Activated naive CD8-positive, alpha-beta T cell treated with anti-CD3 and anti-CD28 coated beads for 36 hours (primary cell): ENCODE results near the gene MRPS26. TPM values are rescaled to one million over a fixed set of nuclear protein-coding genes. Genes with fewer than 3 reads are reported as not detected.

Experiments used
- DNase-seq: peaks from one replicate; pipeline ENCODE4 v3.0.0; 2021
- H3K27ac Mint-ChIP-seq: one replicate; pipeline ENCODE4 v1.8.0; 2022; ENCODE audit warnings: mild to moderate bottlenecking, moderate library complexity, mixed read lengths
- H3K27me3 Mint-ChIP-seq: one replicate; pipeline ENCODE4 v1.8.0; 2022; ENCODE audit warnings: mild to moderate bottlenecking, mixed read lengths
- H3K36me3 Mint-ChIP-seq: one replicate; pipeline ENCODE4 v1.8.0; 2021; ENCODE audit warnings: mild to moderate bottlenecking, mixed read lengths
- H3K4me1 Mint-ChIP-seq: one replicate; pipeline ENCODE4 v1.8.0; 2021; ENCODE audit warnings: mixed read lengths
- H3K4me3 Mint-ChIP-seq: one replicate; pipeline ENCODE4 v1.8.0; 2022; ENCODE audit warnings: mild to moderate bottlenecking, moderate library complexity, mixed read lengths
- H3K9me3 Mint-ChIP-seq: one replicate; pipeline ENCODE4 v1.8.0; 2022; ENCODE audit warnings: mixed read lengths
- total RNA-seq, 2 experiments: library from RNA; stranded (reverse); gene quantifications; one replicate each; pipeline ENCODE4 v1.2.3, GENCODE V29; 2021

MRPS26 gene
- total RNA-seq, 2 experiments from 2014 or later = 70.9 to 72.4 TPM

DNA sequence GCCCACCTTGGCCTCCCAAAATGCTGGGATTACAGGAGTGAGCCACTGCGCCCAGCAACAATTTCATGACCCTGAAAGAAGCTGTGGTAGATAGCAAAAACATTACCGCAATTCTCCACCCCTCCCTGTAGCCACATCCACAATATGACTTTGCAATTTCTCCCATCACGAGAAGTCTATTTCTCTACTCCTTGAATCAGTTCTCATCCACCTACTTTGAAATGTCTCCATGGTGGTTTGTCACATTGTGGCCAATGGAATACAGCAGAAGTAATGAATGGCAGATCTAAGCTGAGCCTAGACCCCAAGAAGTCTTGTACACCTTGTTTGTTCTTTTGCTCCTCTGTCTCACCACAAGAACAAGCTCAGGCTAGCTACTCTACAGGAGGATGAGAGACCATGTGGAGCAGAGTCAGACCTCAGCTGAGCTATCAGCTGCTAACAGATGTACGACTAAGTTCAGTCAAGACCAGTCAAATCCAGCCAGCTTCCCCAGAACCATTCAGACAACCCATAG, 31.8 kb downstream of the MRPS26 start:
- H3K4me1 Mint-ChIP-seq = peaks cover 16% of the 10 kb centered on the region
- peaks cover 41% of the 10 kb centered on the region for H3K27me3 Mint-ChIP-seq
- H3K36me3 Mint-ChIP-seq = no peaks in the 10 kb centered on the region
- H3K4me3 Mint-ChIP-seq = no peak overlapping the region
- H3K27ac Mint-ChIP-seq = peak overlapping the region; percentile 53
- no peak for DNase-seq
- no peaks in the 10 kb centered on the region for H3K9me3 Mint-ChIP-seq

GRCh38 chr20:3080939-3081388, 35.1 kb downstream of the MRPS26 start:
- DNase-seq = no peak
- peaks cover 59% of the 10 kb centered on the region for H3K27me3 Mint-ChIP-seq
- H3K4me3 Mint-ChIP-seq = no peak overlapping the region
- H3K9me3 Mint-ChIP-seq = no peaks in the 10 kb centered on the region
- no peak overlapping the region for H3K27ac Mint-ChIP-seq
- no peaks in the 10 kb centered on the region for H3K36me3 Mint-ChIP-seq
- peaks cover 18% of the 10 kb centered on the region for H3K4me1 Mint-ChIP-seq

DNA sequence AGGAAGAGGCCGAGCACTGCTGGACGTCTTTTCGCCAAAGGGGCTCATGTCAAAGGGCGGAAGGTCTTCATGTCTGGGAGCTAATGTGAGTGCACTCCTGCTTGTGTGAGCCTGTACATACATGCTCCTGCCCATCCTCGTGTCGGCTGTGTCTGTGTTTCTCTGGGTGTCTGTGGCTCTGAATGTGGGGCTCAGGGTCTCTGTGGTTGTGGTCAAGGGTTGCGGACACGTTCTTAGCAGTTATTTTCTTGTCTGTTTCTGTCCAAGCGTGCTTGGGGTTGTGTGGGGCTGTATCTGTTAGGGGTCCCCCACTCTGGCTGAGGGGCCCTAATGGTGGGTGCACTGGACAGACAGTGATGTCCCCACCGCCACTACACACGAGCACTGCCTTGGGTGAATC, 35.8 kb downstream of the MRPS26 start:
- no peak overlapping the region for H3K27ac Mint-ChIP-seq
- peaks cover 18% of the 10 kb centered on the region for H3K4me1 Mint-ChIP-seq
- no peak overlapping the region for H3K4me3 Mint-ChIP-seq
- DNase-seq = no peak
- peaks cover 59% of the 10 kb centered on the region for H3K27me3 Mint-ChIP-seq
- H3K36me3 Mint-ChIP-seq = no peaks in the 10 kb centered on the region
- H3K9me3 Mint-ChIP-seq = no peaks in the 10 kb centered on the region

GRCh38 chr20:3082306-3082951, 36.6 kb downstream of the MRPS26 start:
- Mint-ChIP-seq H3K4me1 (peaks cover 10% of the 10 kb centered on the region), H3K36me3 (no peaks in the 10 kb centered on the region), H3K4me3 (peak overlapping the region; percentile 61), H3K27ac (no peak overlapping the region), H3K9me3 (no peaks in the 10 kb centered on the region), H3K27me3 (peaks cover 59% of the 10 kb centered on the region)
- DNase-seq = peak; percentile 14

DNA sequence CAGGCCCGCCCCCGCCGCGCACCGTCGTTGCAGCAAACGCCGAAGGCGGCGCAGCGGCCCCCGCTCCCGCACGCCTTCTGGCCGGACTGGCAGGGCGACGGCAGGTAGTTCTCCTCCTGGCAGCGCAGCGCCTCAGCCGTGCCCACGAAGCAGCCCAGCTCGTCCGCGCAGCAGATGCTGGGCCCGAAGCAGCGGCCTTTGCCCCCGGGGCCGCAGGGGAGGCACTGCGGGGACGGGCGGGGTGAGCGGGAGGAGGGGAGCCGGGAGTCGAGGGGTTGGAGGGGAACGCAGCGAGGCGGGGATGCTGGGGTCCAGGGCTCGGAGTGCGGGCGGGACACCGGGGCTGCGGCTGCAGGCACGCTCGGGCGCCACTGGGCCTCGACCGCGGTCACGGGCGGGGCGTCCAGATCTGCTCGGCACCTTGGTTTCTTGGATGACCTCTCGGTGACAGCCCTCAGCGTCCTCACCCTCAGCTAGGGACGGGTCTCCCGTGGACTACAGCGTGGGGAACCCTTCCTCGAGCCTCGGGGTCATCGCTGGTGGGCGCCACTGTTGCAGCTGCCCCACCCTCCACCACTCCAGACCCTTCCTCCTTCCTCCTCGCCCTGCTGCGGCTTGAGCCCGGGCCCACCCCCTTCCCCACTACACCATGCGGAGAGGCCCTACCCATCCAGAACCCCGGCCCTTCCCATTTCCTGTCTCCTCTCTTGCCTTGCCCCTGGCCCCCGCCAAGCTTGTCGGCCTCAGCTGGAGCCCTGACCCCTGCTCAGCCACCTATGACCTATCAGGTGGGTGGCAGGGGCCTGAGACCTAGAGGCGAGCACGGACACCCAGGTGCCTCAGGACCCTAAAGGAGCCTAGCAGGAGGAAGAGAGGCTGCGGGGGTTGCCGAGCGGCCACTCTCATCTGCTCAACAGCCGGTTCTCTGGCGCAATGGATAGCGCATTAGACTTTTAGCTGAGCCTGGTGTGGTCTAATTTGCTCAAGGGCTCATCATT, 37.4 kb downstream of the MRPS26 start:
- H3K4me1 Mint-ChIP-seq = peaks cover 4% of the 10 kb centered on the region
- DNase-seq = no peak
- H3K36me3 Mint-ChIP-seq = no peaks in the 10 kb centered on the region
- H3K4me3 Mint-ChIP-seq = peak overlapping the region; percentile 42
- no peaks in the 10 kb centered on the region for H3K9me3 Mint-ChIP-seq
- no peak overlapping the region for H3K27ac Mint-ChIP-seq
- peaks cover 54% of the 10 kb centered on the region for H3K27me3 Mint-ChIP-seq

- H3K36me3 Mint-ChIP-seq = no peaks in the 10 kb centered on the region
- H3K4me3 Mint-ChIP-seq = no peak within 1 kb of the TSS
- no peaks in the 10 kb centered on the region for H3K9me3 Mint-ChIP-seq
- peaks cover 48% of the 10 kb centered on the region for H3K27me3 Mint-ChIP-seq
- H3K27ac Mint-ChIP-seq = no peak within 1 kb of the TSS
- H3K4me1 Mint-ChIP-seq = peaks cover 4% of the 10 kb centered on the region
- DNase-seq = no peak
Measured at GRCh38 chr20:3084283-3084985, 38.6 kb downstream of the MRPS26 start, which contains the start of gene AVP. TSS of gene AVP (minus strand) at chr20:3084724. CDS start at chr20:3084674, 50 bp downstream.

GRCh38 chr20:3084986-3085360, 39.1 kb downstream of the MRPS26 start:
- Mint-ChIP-seq H3K27me3 (peaks cover 44% of the 10 kb centered on the region), H3K4me3 (no peak overlapping the region), H3K4me1 (peaks cover 9% of the 10 kb centered on the region), H3K36me3 (no peaks in the 10 kb centered on the region), H3K27ac (no peak overlapping the region), H3K9me3 (no peaks in the 10 kb centered on the region)
- DNase-seq = no peak

GRCh38 chr20:3085571-3086072, 39.8 kb downstream of the MRPS26 start:
- H3K4me1 Mint-ChIP-seq = peaks cover 14% of the 10 kb centered on the region
- H3K27me3 Mint-ChIP-seq = peaks cover 37% of the 10 kb centered on the region
- no peak overlapping the region for H3K27ac Mint-ChIP-seq
- DNase-seq = no peak
- H3K4me3 Mint-ChIP-seq = no peak overlapping the region
- no peaks in the 10 kb centered on the region for H3K9me3 Mint-ChIP-seq
- H3K36me3 Mint-ChIP-seq = no peaks in the 10 kb centered on the region

DNA sequence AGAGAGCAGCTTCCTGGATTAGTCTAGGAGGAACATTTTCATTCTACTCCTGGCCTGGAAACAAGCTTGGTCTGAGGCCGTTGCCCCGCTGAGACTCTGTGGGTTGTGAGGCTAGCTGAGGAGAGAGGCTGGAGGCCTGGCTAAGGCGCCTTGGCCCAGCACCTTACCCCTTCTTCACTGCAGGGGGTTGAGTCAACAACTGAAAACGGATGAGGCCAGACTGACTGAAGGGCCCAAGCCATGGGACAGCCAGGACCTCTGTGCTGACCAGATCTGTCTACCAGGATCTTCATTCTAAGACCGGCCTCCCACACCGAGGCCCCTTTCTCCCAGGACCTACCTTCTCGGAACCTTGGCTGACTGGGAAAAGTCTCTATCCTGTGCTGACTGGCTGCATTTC, 42.2 kb downstream of the MRPS26 start:
- Mint-ChIP-seq H3K27me3 (peaks cover 19% of the 10 kb centered on the region), H3K27ac (no peak overlapping the region), H3K9me3 (no peaks in the 10 kb centered on the region)

DNA sequence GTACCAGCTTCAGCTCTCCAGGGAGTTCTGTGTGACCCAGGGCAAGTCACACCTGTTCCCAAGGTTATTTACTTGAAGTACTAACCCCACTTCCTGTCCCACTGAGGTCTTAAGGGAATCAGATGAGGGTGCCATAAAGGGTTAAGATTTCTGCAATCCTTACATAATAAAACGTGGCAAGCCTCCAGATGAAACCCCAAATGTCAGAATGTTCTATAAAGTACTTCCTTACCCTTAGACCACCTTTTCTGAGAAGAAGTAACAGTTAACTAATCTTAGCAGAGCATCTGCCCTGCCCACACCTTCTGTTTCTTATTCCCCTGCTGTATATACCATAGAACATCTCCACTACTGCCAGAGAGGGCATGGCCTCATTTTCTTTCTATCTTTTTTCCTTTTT, 44.7 kb downstream of the MRPS26 start:
- no peak overlapping the region for H3K4me3 Mint-ChIP-seq
- no peak for DNase-seq
- H3K36me3 Mint-ChIP-seq = no peaks in the 10 kb centered on the region
- H3K27ac Mint-ChIP-seq = no peak overlapping the region
- H3K9me3 Mint-ChIP-seq = no peaks in the 10 kb centered on the region
- peaks cover 26% of the 10 kb centered on the region for H3K4me1 Mint-ChIP-seq
- no peaks in the 10 kb centered on the region for H3K27me3 Mint-ChIP-seq

More for the DNA sequence above, 42.2 kb downstream of the MRPS26 start:
- DNase-seq = no peak
- Mint-ChIP-seq H3K36me3 (no peaks in the 10 kb centered on the region), H3K4me1 (peaks cover 21% of the 10 kb centered on the region), H3K4me3 (no peak overlapping the region)

- H3K27me3 Mint-ChIP-seq = no peaks in the 10 kb centered on the region
Measured at GRCh38 chr20:3092611-3093379, 46.9 kb downstream of the MRPS26 start.

GRCh38 chr20:3093861-3094361, 48.1 kb downstream of the MRPS26 start:
- H3K4me1 Mint-ChIP-seq = peaks cover 26% of the 10 kb centered on the region
- peak overlapping the region; percentile 88 for H3K27ac Mint-ChIP-seq
- no peaks in the 10 kb centered on the region for H3K9me3 Mint-ChIP-seq
- peak; percentile 12 for DNase-seq
- no peak overlapping the region for H3K4me3 Mint-ChIP-seq
- H3K36me3 Mint-ChIP-seq = no peaks in the 10 kb centered on the region
- H3K27me3 Mint-ChIP-seq = no peaks in the 10 kb centered on the region

More at GRCh38 chr20:3092611-3093379, 46.9 kb downstream of the MRPS26 start:
- peaks cover 26% of the 10 kb centered on the region for H3K4me1 Mint-ChIP-seq
- no peaks in the 10 kb centered on the region for H3K9me3 Mint-ChIP-seq
- DNase-seq = peak; percentile 66
- peak overlapping the region; percentile 96 for H3K27ac Mint-ChIP-seq
- no peaks in the 10 kb centered on the region for H3K36me3 Mint-ChIP-seq
- peak overlapping the region; percentile 86 for H3K4me3 Mint-ChIP-seq

DNA sequence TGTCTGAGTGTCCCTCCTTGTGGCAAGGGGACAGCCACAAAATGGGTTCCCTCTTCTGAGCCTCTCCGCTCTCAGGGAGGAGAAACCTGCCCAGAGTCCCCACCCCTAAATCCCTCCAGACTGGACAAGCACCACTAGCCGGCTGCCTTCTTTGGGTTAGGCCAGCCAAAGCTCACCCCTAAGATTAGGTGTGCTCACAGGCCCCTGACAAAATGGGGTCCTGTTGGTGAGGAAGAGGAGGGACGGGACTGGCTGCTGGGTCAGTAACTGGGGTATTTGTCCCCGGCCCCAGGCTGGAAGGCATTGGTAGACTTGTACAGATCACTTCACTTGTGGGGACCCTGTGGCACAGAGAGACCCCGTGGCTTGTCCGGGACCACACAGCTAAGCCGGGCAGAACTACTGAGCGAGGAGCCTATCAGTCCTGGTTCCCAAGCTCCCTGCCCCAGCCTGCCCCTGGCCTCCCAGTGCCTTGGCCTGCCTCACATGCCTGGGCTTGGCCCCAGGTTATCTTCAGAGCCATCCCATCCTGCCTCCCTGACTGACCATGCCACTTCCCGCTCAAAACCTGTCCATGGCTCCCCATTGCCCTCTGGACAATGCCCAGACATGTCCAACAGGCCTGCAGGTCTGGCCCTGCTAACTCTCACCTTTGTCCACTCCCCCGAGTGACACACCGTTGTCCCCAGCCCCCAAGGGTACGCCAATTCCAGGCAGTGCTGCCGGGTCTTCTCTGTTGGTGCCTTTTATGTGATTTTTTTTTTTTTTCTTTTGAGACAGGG, 49.2 kb downstream of the MRPS26 start:
- Mint-ChIP-seq H3K4me3 (no peak overlapping the region), H3K27me3 (no peaks in the 10 kb centered on the region), H3K4me1 (peaks cover 21% of the 10 kb centered on the region), H3K36me3 (no peaks in the 10 kb centered on the region), H3K27ac (no peak overlapping the region), H3K9me3 (no peaks in the 10 kb centered on the region)
- no peak for DNase-seq
